ENCODE results near the gene ARHGAP12.
"Not testable (repeated sequence)": the region's sequence is repeated elsewhere in the genome, so short reads cannot be mapped to it uniquely, and the experiment has no call there.

ARHGAP12 gene

GRCh38 chr10:31928549-31929260 is at the start of gene ARHGAP12:
Gene ARHGAP12, minus strand, starts transcription at chr10:31928831. Its CDS starts 19,976 bp downstream, at chr10:31908855.
- peak; percentile 79 for DNase-seq

- DNase-seq: no peak
These were observed 49.5 kb upstream of the ARHGAP12 start for GRCh38 chr10:31978156-31978483.

GRCh38 chr10:31977440-31978155 is 49.0 kb upstream of the ARHGAP12 start:
- no peak for DNase-seq

- DNase-seq: no peak
These were observed 46.6 kb upstream of the ARHGAP12 start for GRCh38 chr10:31975157-31975765.

GRCh38 chr10:31974434-31975124 is 45.9 kb upstream of the ARHGAP12 start:
- DNase-seq: no peak

GRCh38 chr10:31972519-31973041 is 43.9 kb upstream of the ARHGAP12 start:
- DNase-seq: no peak

GRCh38 chr10:31969847-31970246 is 41.2 kb upstream of the ARHGAP12 start:
- not testable (repeated sequence) for DNase-seq

- no peak for DNase-seq
These were observed 35.0 kb upstream of the ARHGAP12 start for GRCh38 chr10:31963589-31963980.

GRCh38 chr10:31962826-31963588 is 34.4 kb upstream of the ARHGAP12 start:
- DNase-seq: no peak

GRCh38 chr10:31961277-31962074 is 32.8 kb upstream of the ARHGAP12 start:
- DNase-seq: no peak

- DNase-seq: no peak
These were observed 31.0 kb upstream of the ARHGAP12 start for GRCh38 chr10:31959461-31960173.

- no peak for DNase-seq
These were observed 30.2 kb upstream of the ARHGAP12 start for GRCh38 chr10:31958856-31959255.

- no peak for DNase-seq
These were observed 27.7 kb upstream of the ARHGAP12 start for GRCh38 chr10:31956200-31956946.

- no peak for DNase-seq
These were observed 26.0 kb upstream of the ARHGAP12 start for GRCh38 chr10:31954410-31955191.

GRCh38 chr10:31953480-31953879 is 24.8 kb upstream of the ARHGAP12 start:
- DNase-seq: no peak

GRCh38 chr10:31953080-31953479 is 24.4 kb upstream of the ARHGAP12 start:
- no peak for DNase-seq

GRCh38 chr10:31952066-31952465 is 23.4 kb upstream of the ARHGAP12 start:
- DNase-seq: no peak

- no peak for DNase-seq
These were observed 20.6 kb upstream of the ARHGAP12 start for GRCh38 chr10:31949266-31949665.

- no peak for DNase-seq
These were observed 19.4 kb upstream of the ARHGAP12 start for GRCh38 chr10:31948021-31948420.
